Mesenchymal stem cell (in vitro differentiated cells and primary cell): ENCODE results near the gene NEK8.

Experiments used
- DNase-seq: peaks from one replicate; pipeline ENCODE4 v3.0.0-alpha.2; 2013
- H2AFZ ChIP-seq: one replicate; pipeline ENCODE4 v1.6.1; 2013; ENCODE audit warnings: low read depth, mild to moderate bottlenecking, control low read depth, inconsistent platforms, low read length, moderate library complexity
- H2AK5ac ChIP-seq: 2 replicates; pipeline ENCODE4 v1.6.1; 2013; ENCODE audit warnings: low read length, moderate library complexity, mild to moderate bottlenecking, inconsistent platforms; ENCODE audit not compliant: severe bottlenecking
- H2BK120ac ChIP-seq: one replicate; pipeline ENCODE4 v1.6.1; 2013; ENCODE audit warnings: low read depth, mild to moderate bottlenecking, inconsistent platforms, low read length, moderate library complexity
- H2BK12ac ChIP-seq, 2 experiments: one replicate each; pipeline ENCODE4 v1.6.1; 2013; ENCODE audit warnings: inconsistent platforms in 2 of 2, low read length in 2 of 2, mild to moderate bottlenecking in 2 of 2, moderate library complexity in 2 of 2, control low read depth in 1 of 2
- H2BK15ac ChIP-seq: one replicate; pipeline ENCODE4 v1.6.1; 2013; ENCODE audit warnings: mild to moderate bottlenecking, low read depth, inconsistent platforms; ENCODE audit not compliant: poor library complexity, severe bottlenecking
- H2BK5ac ChIP-seq: 2 replicates; pipeline ENCODE4 v1.6.1; 2013; ENCODE audit warnings: low read depth, mild to moderate bottlenecking, low read length, control low read depth, inconsistent platforms; ENCODE audit not compliant: poor library complexity, severe bottlenecking
- H3K14ac ChIP-seq, 2 experiments: one replicate each; pipeline ENCODE4 v1.6.1; 2013; ENCODE audit warnings: inconsistent platforms in 2 of 2, low read length in 2 of 2, control low read depth in 1 of 2, mild to moderate bottlenecking in 1 of 2, moderate library complexity in 1 of 2
- H3K18ac ChIP-seq, 2 experiments: one replicate each; pipeline ENCODE4 v1.6.1; 2013; ENCODE audit warnings: inconsistent platforms in 2 of 2, low read length in 2 of 2, control low read depth in 1 of 2, low read depth in 1 of 2, mild to moderate bottlenecking in 1 of 2
- H3K23ac ChIP-seq, 2 experiments: one replicate each; pipeline ENCODE4 v1.6.1; 2013; ENCODE audit warnings: inconsistent platforms in 2 of 2, low read length in 2 of 2, mild to moderate bottlenecking in 2 of 2, moderate library complexity in 2 of 2, control low read depth in 1 of 2
- H3K27ac ChIP-seq: 2 replicates; pipeline ENCODE4 v1.5.1; 2013; ENCODE audit warnings: mild to moderate bottlenecking, moderate library complexity, low read length, control low read depth, inconsistent platforms; ENCODE audit not compliant: poor library complexity, severe bottlenecking
- H3K27me3 ChIP-seq, 2 experiments: 2 replicates each; pipeline versions ENCODE4 v1.6.1 to v1.7.0; 2013; ENCODE audit warnings: low read length in 2 of 2, mild to moderate bottlenecking in 2 of 2, moderate library complexity in 2 of 2, control low read depth in 1 of 2, inconsistent platforms in 1 of 2; ENCODE audit not compliant: control insufficient read depth in 1 of 2, insufficient read depth in 1 of 2
- H3K36me3 ChIP-seq, 2 experiments: 2 replicates each; pipeline versions ENCODE4 v1.6.1 to v1.7.0; 2013; ENCODE audit warnings: low read length in 2 of 2, control low read depth in 1 of 2, inconsistent platforms in 1 of 2, low read depth in 1 of 2, mild to moderate bottlenecking in 1 of 2; ENCODE audit not compliant: insufficient read depth in 2 of 2, control insufficient read depth in 1 of 2
- H3K4ac ChIP-seq, 2 experiments: one replicate each; pipeline ENCODE4 v1.6.1; 2013; ENCODE audit warnings: inconsistent platforms in 2 of 2, low read length in 2 of 2, mild to moderate bottlenecking in 2 of 2, moderate library complexity in 2 of 2, control low read depth in 1 of 2, low read depth in 1 of 2
- H3K4me1 ChIP-seq: 2 replicates; pipeline ENCODE4 v1.6.1; 2013; ENCODE audit warnings: low read depth, low read length, control low read depth; ENCODE audit not compliant: control insufficient read depth, insufficient read depth
- H3K4me2 ChIP-seq: 2 replicates; pipeline ENCODE4 v1.6.1; 2013; ENCODE audit warnings: low read length, mild to moderate bottlenecking, inconsistent platforms; ENCODE audit not compliant: poor library complexity, severe bottlenecking
- H3K4me3 ChIP-seq, 2 experiments: 2 replicates each; pipeline versions ENCODE4 v1.5.1 to v1.7.0; 2013; ENCODE audit warnings: low read length in 2 of 2, mild to moderate bottlenecking in 2 of 2, control low read depth in 1 of 2, low read depth in 1 of 2; ENCODE audit not compliant: insufficient read depth in 1 of 2
- H3K79me1 ChIP-seq: replicated peaks from 2 replicates; pipeline ENCODE4 v1.6.1; 2013; ENCODE audit warnings: mild to moderate bottlenecking, control low read depth, low read length, inconsistent platforms; ENCODE audit not compliant: poor library complexity, severe bottlenecking
- H3K9ac ChIP-seq: 2 replicates; pipeline ENCODE4 v1.7.0; 2013; ENCODE audit warnings: mild to moderate bottlenecking, low read length, moderate library complexity
- H3K9me3 ChIP-seq: 2 replicates; pipeline ENCODE4 v1.7.0; 2013; ENCODE audit warnings: mild to moderate bottlenecking, low read length; ENCODE audit not compliant: control insufficient read depth
- H4K8ac ChIP-seq: one replicate; pipeline ENCODE4 v1.6.1; 2013; ENCODE audit warnings: inconsistent platforms, mild to moderate bottlenecking, low read length, moderate library complexity
- H4K91ac ChIP-seq: one replicate; pipeline ENCODE4 v1.6.1; 2013; ENCODE audit warnings: mild to moderate bottlenecking, low read length, inconsistent platforms
- WGBS: methylation state at CpG from one replicate; pipeline ENCODE4 v1.1.7; 2013; ENCODE audit warnings: mixed read lengths; 5-methylcytosine and 5-hydroxymethylcytosine counted together

The NEK8 gene

GRCh38 chr17:28705728-28706334, 22.8 kb upstream of the NEK8 start:
- no peak overlapping the region for H3K18ac ChIP-seq
- DNase-seq: no peak
- H3K14ac ChIP-seq: no peak overlapping the region
- no peak overlapping the region for H3K4me3 ChIP-seq
- H2AFZ ChIP-seq: no peak overlapping the region
- H3K27me3 ChIP-seq: no peaks in the 10 kb centered on the region
- H3K4me2 ChIP-seq: no peak overlapping the region
- H3K9me3 ChIP-seq: no peaks in the 10 kb centered on the region
- H3K23ac ChIP-seq: no peak overlapping the region
- no peak overlapping the region for H2BK120ac ChIP-seq
- H4K8ac ChIP-seq: no peak overlapping the region
- no peak overlapping the region for H3K9ac ChIP-seq
- peak overlapping the region in 1 of 2 experiments; percentile 73 for H3K4ac ChIP-seq
- no peak overlapping the region for H4K91ac ChIP-seq
- no peak overlapping the region for H2BK5ac ChIP-seq
- H3K4me1 ChIP-seq: peaks cover 6% of the 10 kb centered on the region
- no peak overlapping the region for H2BK15ac ChIP-seq
- peaks cover 57 to 60% of the 10 kb centered on the region in 2 experiments for H3K36me3 ChIP-seq
- H3K27ac ChIP-seq: no peak overlapping the region
- peaks cover 6% of the 10 kb centered on the region for H3K79me1 ChIP-seq
- no peak overlapping the region for H2AK5ac ChIP-seq
- WGBS: 97% methylated on average over 8 of the region's 10 CpGs
- no peak overlapping the region for H2BK12ac ChIP-seq

DNA sequence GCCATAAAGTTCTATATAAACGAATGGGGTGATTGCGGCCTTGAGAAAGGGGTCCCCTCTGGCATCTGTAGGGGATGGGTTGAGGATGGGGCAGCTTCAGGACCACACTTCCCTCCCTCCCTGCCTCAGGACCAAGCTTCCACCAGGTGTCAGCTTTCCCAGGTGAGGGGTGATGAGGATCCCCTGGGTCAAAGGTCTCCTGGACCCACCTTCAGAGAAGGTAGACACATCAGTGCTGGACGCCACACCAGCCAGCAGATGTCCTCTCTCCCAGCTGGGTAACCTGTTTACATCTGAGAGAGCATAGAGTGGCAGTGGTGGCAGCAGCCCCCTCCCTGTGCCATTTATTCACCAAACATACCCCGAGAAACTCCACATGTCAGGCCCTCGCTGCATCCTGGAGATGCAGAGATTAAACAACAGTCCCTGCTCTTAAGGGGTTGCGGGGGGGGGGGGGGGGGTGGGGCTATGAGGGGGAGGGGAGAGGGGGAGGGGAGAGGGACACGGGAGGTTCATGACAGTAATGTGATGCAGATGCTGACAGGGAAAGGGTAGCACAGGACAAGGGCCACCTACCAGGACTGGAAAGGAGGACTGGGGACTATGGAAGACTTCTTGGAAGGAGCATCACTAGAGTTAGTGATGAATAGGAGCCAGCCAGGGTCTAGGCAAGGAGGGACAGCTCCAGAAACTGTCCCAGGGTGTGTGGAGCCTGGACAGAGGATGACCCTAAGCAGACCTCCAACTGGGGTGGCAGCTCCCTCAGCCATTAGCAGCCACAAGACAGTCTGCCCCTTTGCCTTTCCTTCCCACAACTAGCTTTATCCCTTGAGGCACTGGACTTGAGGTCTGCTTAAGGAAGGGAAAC, 21.9 kb upstream of the NEK8 start:
- no peak for DNase-seq
- Histone ChIP-seq H3K4me2 (no peak overlapping the region), H2BK12ac (no peak overlapping the region), H3K9ac (no peak overlapping the region), H3K4me1 (peaks cover 11% of the 10 kb centered on the region), H3K27ac (no peak overlapping the region), H3K14ac (no peak overlapping the region), H3K36me3 (peaks cover 48 to 51% of the 10 kb centered on the region in 2 experiments), H3K4me3 (no peak overlapping the region), H3K23ac (no peak overlapping the region), H3K18ac (no peak overlapping the region), H3K9me3 (no peaks in the 10 kb centered on the region), H4K8ac (no peak overlapping the region), H2BK5ac (no peak overlapping the region), H2BK15ac (peak overlapping the region; percentile 64), H2BK120ac (no peak overlapping the region), H3K79me1 (peaks cover 6% of the 10 kb centered on the region), H3K27me3 (no peaks in the 10 kb centered on the region), H3K4ac (no peak overlapping the region), H2AFZ (no peak overlapping the region), H2AK5ac (no peak overlapping the region), H4K91ac (no peak overlapping the region)
- WGBS: no CpG with 5 or more reads among the region's 7 CpGs

DNA sequence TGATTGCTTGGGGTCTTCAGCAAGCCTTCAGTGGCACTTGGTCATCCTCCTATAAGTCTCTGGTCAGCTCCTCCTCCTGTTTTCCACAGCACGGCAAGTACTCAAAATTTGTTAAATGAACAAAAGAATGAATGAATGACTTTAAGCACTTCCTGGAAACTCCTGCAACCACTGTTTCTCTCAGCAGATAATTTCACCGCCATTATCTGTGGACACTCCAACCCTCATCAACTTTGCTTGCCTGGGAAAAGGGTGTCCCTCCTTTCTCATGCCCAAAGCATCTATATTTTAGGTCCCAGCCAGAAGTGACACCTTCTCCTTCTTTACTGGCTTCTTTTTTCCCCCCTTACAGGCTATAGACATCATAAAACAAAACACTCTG, 21.3 kb upstream of the NEK8 start:
- Histone ChIP-seq H2BK12ac (no peak overlapping the region), H2AFZ (no peak overlapping the region), H3K23ac (no peak overlapping the region), H2AK5ac (no peak overlapping the region), H3K4me2 (no peak overlapping the region), H2BK120ac (no peak overlapping the region), H3K4me1 (peaks cover 16% of the 10 kb centered on the region), H3K36me3 (peaks cover 42 to 48% of the 10 kb centered on the region in 2 experiments), H2BK15ac (no peak overlapping the region), H3K14ac (no peak overlapping the region), H3K27me3 (no peaks in the 10 kb centered on the region), H3K18ac (no peak overlapping the region), H4K8ac (no peak overlapping the region), H3K4ac (no peak overlapping the region), H3K9me3 (no peaks in the 10 kb centered on the region), H2BK5ac (no peak overlapping the region), H3K4me3 (no peak overlapping the region), H3K79me1 (peaks cover 6% of the 10 kb centered on the region), H4K91ac (no peak overlapping the region), H3K27ac (no peak overlapping the region), H3K9ac (no peak overlapping the region)
- DNase-seq: no peak
- 98% methylated on average over 2 of the region's 2 CpGs for WGBS
